CD4-positive, CD25-positive, alpha-beta regulatory T cell (primary cell): ENCODE results near the gene AFF3. TPM values are rescaled to one million over a fixed set of nuclear protein-coding genes. Genes with fewer than 3 reads are reported as not detected.
"Not testable (repeated sequence)": the region's sequence is repeated elsewhere in the genome, so short reads cannot be mapped to it uniquely, and the experiment has no call there.

Source experiments
- ATAC-seq, 2 donors: fragments of 150-1000 bp; cut with Tn5 transposase; one replicate each; pipeline ENCODE4 v1.10.0; 2021; ENCODE audit warnings: low read depth in 2 of 2, moderate number of reproducible peaks in 2 of 2, moderate library complexity in 1 of 2
- DNase-seq, 3 donors: peaks; one replicate each; pipeline versions ENCODE4 v3.0.0 to v3.0.0-alpha.2; 2012 to 2022; ENCODE audit warnings: mixed read lengths in 1 of 3
- H3K27ac ChIP-seq: one replicate; pipeline ENCODE4 v1.7.0; 2013; ENCODE audit warnings: mild to moderate bottlenecking, low read length; ENCODE audit not compliant: insufficient read depth, poor library complexity, severe bottlenecking
- H3K27me3 ChIP-seq: one replicate; pipeline ENCODE4 v1.7.0; 2013; ENCODE audit warnings: low read length; ENCODE audit not compliant: control insufficient read depth, insufficient read depth
- H3K36me3 ChIP-seq: one replicate; pipeline ENCODE4 v1.7.0; 2013; ENCODE audit warnings: mild to moderate bottlenecking, low read length, moderate library complexity; ENCODE audit not compliant: control insufficient read depth, insufficient read depth
- H3K4me1 ChIP-seq: 2 replicates; pipeline ENCODE4 v1.7.0; 2013; ENCODE audit warnings: mild to moderate bottlenecking, low read length; ENCODE audit not compliant: insufficient read depth, control insufficient read depth, poor library complexity, severe bottlenecking
- H3K4me3 ChIP-seq: one replicate; pipeline ENCODE4 v1.7.0; 2013; ENCODE audit warnings: low read depth, mild to moderate bottlenecking, low read length, moderate library complexity
- H3K9me3 ChIP-seq, 2 experiments: 1 replicate in 1 of 2; 2 replicates in 1 of 2; pipeline ENCODE4 v1.7.0; 2013; ENCODE audit warnings: low read length in 2 of 2, mild to moderate bottlenecking in 1 of 2, moderate library complexity in 1 of 2; ENCODE audit not compliant: control insufficient read depth in 2 of 2
- H3K27ac Mint-ChIP-seq, 3 donors: one replicate each; pipeline ENCODE4 v1.8.0; 2020 to 2022; ENCODE audit warnings: mild to moderate bottlenecking in 3 of 3, mixed read lengths in 3 of 3, moderate library complexity in 2 of 3
- H3K27me3 Mint-ChIP-seq: one replicate; pipeline ENCODE4 v1.8.0; 2022; ENCODE audit warnings: mild to moderate bottlenecking, mixed read lengths
- H3K36me3 Mint-ChIP-seq: one replicate; pipeline ENCODE4 v1.8.0; 2020; ENCODE audit warnings: mixed read lengths
- H3K4me1 Mint-ChIP-seq, 4 donors: one replicate each; pipeline ENCODE4 v1.8.0; 2020 to 2022; ENCODE audit warnings: mixed read lengths in 4 of 4, mild to moderate bottlenecking in 1 of 4
- H3K4me3 Mint-ChIP-seq, 4 donors: one replicate each; pipeline ENCODE4 v1.8.0; 2020 to 2022; ENCODE audit warnings: mild to moderate bottlenecking in 4 of 4, mixed read lengths in 4 of 4, moderate library complexity in 3 of 4
- H3K9me3 Mint-ChIP-seq, 7 donors: one replicate each; pipeline ENCODE4 v1.8.0; 2020 to 2022; ENCODE audit warnings: mixed read lengths in 7 of 7, mild to moderate bottlenecking in 3 of 7, moderate library complexity in 2 of 7
- polyA plus RNA-seq, 4 donors: library from polyadenylated mRNA; unstranded; fragments of 300-500 nt; fragmentation: Illumina TruSeq; gene quantifications; one replicate each; pipeline ENCODE4 v1.2.3, GENCODE V29; 2021
- total RNA-seq: library from RNA; stranded (reverse); gene quantifications from one replicate; pipeline ENCODE4 v1.2.3, GENCODE V29; 2022

AFF3 gene
- total and polyA plus RNA-seq, 5 donors from 2014 or later: 0.82 to 10.1 (median 4.2) TPM

- H3K36me3 ChIP-seq: no peaks in the 10 kb centered on the region
These were observed 35.9 kb downstream of the AFF3 start for GRCh38 chr2:100106460-100106859.

DNA sequence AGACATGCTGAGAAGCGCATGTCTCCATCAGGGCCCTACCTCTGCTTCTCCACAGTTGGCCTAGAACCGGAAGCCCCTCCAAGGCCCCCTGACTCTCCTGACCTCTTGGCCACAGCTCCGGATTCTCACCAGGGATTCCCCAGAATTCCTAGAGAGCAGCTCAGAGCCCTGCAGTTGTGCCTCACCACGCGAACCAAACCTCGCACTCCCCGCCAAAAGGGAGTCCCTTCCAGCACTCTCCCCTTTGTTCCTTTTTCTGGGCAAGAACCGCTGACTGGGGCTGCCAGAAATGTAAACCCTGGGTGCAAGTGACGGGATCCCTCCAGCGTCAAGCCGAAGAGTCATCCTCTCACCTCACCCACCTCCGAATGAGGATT, 36.7 kb downstream of the AFF3 start:
- Histone ChIP-seq H3K9me3 (no peaks in the 10 kb centered on the region), H3K4me1 (peaks cover 6% of the 10 kb centered on the region), H3K27me3 (peaks cover 11% of the 10 kb centered on the region), H3K4me3 (no peak overlapping the region), H3K36me3 (no peaks in the 10 kb centered on the region), H3K27ac (no peak overlapping the region)
- Mint-ChIP-seq H3K4me3 (peak overlapping the region; percentile 70 to 89 (median 86)), H3K36me3 (no peaks in the 10 kb centered on the region), H3K9me3 (no peaks in the 10 kb centered on the region), H3K27me3 (peaks cover 26% of the 10 kb centered on the region), H3K27ac (peak overlapping the region in 2 of 3 donors; percentile 48 to 79), H3K4me1 (peaks cover 0 to 18% (median 3%) of the 10 kb centered on the region in 4 donors)
- DNase-seq (no peak), ATAC-seq (no peak)

More at GRCh38 chr2:100106460-100106859, 35.9 kb downstream of the AFF3 start:
- Mint-ChIP-seq H3K4me3 (peak overlapping the region in 3 of 4 donors; percentile 70 to 87 (median 84)), H3K36me3 (no peaks in the 10 kb centered on the region), H3K27ac (no peak overlapping the region), H3K4me1 (peaks cover 0 to 22% (median 4%) of the 10 kb centered on the region in 4 donors), H3K9me3 (no peaks in the 10 kb centered on the region), H3K27me3 (peaks cover 26% of the 10 kb centered on the region)
- peaks cover 11% of the 10 kb centered on the region for H3K27me3 ChIP-seq
- H3K4me3 ChIP-seq: no peak overlapping the region
- DNase-seq (no peak), ATAC-seq (no peak)
- H3K4me1 ChIP-seq: peaks cover 6% of the 10 kb centered on the region
- H3K9me3 ChIP-seq: no peaks in the 10 kb centered on the region
- H3K27ac ChIP-seq: no peak overlapping the region

DNA sequence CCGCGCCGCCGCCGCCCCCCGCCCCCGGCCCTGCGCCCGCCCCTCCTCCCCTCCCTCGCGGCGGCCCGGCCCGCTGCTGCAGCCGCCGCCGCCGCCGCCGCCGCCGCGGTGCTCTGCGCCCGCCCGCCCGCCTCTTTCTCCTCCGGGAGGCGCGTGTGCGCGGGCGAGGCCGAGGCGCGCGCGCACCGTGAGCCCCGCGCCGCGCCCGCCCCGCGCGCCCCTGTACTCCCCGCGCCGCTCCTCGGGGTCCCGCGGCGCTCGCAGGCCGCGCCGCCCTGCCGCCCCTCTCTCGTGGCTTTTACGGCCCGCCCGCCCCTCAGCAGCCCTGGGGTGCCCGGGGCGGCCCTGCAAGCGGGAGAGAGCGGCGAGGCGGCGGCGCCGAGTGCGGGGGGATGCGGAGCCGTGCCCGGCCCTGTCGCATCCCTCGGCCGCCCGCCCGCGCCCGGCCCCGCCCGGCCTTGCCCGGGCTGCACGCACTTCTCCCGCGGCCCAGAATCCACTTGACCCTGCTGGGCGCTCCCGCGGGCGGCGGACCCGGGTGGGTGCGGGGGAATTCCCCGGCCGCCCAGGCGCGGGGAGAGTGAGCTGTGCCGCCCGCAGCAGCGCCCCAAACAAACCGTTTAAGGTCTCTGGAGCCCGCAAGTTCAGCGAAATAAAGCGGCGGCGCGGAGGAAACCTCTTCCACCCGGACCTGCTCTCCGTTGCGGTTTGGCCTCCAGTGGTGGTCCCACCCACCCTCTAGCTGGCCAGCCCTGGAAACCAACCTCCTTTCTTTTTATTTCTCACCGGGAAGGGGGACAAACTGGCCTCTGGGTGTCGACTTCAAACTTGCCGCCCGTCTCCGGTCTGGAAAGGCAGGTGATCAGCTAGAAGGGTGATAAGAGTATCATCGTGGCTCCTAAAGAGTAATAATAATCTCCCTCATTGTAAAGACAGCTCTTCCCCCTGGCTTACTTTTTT, 37.4 kb downstream of the AFF3 start:
- Histone ChIP-seq H3K9me3 (no peaks in the 10 kb centered on the region), H3K27me3 (peaks cover 11% of the 10 kb centered on the region), H3K27ac (no peak overlapping the region), H3K4me3 (no peak overlapping the region), H3K36me3 (no peaks in the 10 kb centered on the region), H3K4me1 (peaks cover 6% of the 10 kb centered on the region)
- DNase-seq: peak in 2 of 3 donors; percentile 15 to 20
- Mint-ChIP-seq H3K27me3 (peaks cover 26% of the 10 kb centered on the region), H3K36me3 (no peaks in the 10 kb centered on the region), H3K27ac (peak overlapping the region in 1 of 3 donors; percentile 79), H3K4me3 (peak overlapping the region; percentile 70 to 89 (median 86)), H3K4me1 (peaks cover 0 to 13% (median 3%) of the 10 kb centered on the region in 4 donors), H3K9me3 (no peaks in the 10 kb centered on the region)
- peak; percentile 62 to 66 for ATAC-seq

- ATAC-seq, H3K4me1 ChIP-seq, H3K27ac ChIP-seq, H3K36me3 ChIP-seq, H3K9me3 Mint-ChIP-seq, H3K4me3 ChIP-seq, H3K36me3 Mint-ChIP-seq, DNase-seq, H3K9me3 ChIP-seq, H3K4me3 Mint-ChIP-seq, H3K27ac Mint-ChIP-seq: not testable (repeated sequence)
- Mint-ChIP-seq H3K4me1 (peaks cover 0 to 13% (median 3%) of the 10 kb centered on the region in 4 donors), H3K27me3 (peaks cover 26% of the 10 kb centered on the region)
- peaks cover 11% of the 10 kb centered on the region for H3K27me3 ChIP-seq
These were observed 38.1 kb downstream of the AFF3 start for GRCh38 chr2:100104265-100104664.

GRCh38 chr2:100103527-100104252, 38.7 kb downstream of the AFF3 start:
- DNase-seq, H3K27ac ChIP-seq, ATAC-seq, H3K4me1 ChIP-seq, H3K27ac Mint-ChIP-seq, H3K36me3 ChIP-seq, H3K4me3 ChIP-seq, H3K36me3 Mint-ChIP-seq, H3K9me3 Mint-ChIP-seq, H3K9me3 ChIP-seq: not testable (repeated sequence)
- Mint-ChIP-seq H3K27me3 (peaks cover 26% of the 10 kb centered on the region), H3K4me3 (peak overlapping the region in 3 of 4 donors; percentile 29 to 90 (median 48)), H3K4me1 (peaks cover 0 to 13% (median 3%) of the 10 kb centered on the region in 4 donors)
- H3K27me3 ChIP-seq: peaks cover 11% of the 10 kb centered on the region

DNA sequence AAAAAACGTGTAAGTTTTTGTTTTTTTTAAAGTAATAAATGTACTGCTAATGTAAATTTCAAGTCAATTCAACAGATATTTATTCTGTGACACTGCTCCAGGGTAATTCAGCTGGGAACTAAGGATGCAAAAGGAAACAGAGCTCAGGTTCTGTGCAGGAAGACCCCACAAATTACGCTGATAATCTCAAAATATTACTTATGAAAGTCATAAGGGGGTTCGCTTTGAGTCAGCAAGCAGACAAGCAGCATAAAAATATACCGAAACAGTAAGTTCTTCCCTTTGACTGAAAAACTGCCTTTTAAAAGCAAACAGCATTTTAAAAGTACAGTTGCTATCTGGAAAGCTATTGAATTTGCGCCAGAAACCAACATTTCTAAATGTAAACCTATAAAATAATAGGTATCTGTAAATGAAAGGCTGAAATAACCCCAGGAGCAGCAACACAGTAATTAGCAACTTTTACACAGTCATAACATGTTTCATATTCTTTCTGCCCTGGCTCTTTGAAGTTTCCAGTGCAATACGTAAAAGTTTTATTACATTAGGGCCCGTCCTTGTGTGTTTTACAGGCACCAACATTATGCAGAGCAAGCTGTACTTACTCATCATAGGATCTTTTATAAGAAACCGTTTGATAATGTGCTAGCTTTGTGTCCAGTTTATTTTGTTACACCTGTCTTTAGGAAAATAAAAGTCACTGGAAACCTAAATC, 39.8 kb downstream of the AFF3 start:
- not testable (repeated sequence) for H3K27ac ChIP-seq, H3K9me3 ChIP-seq, H3K4me1 ChIP-seq, H3K27me3 ChIP-seq, H3K4me3 Mint-ChIP-seq, H3K27ac Mint-ChIP-seq, H3K36me3 ChIP-seq, ATAC-seq, H3K4me3 ChIP-seq, H3K36me3 Mint-ChIP-seq, DNase-seq, H3K9me3 Mint-ChIP-seq
- Mint-ChIP-seq H3K27me3 (peaks cover 22% of the 10 kb centered on the region), H3K4me1 (peaks cover 0 to 11% (median 3%) of the 10 kb centered on the region in 4 donors)

GRCh38 chr2:100098855-100099254, 43.5 kb downstream of the AFF3 start:
- H3K27me3 Mint-ChIP-seq, H3K9me3 ChIP-seq, H3K36me3 Mint-ChIP-seq: not testable (repeated sequence)

More at GRCh38 chr2:100098855-100099254, 43.5 kb downstream of the AFF3 start:
- H3K4me3 Mint-ChIP-seq, H3K27ac Mint-ChIP-seq, H3K36me3 ChIP-seq, H3K4me3 ChIP-seq, H3K4me1 Mint-ChIP-seq, H3K27me3 ChIP-seq, DNase-seq, H3K9me3 Mint-ChIP-seq, ATAC-seq, H3K4me1 ChIP-seq, H3K27ac ChIP-seq: not testable (repeated sequence)
